Colonic mucosa (tissue), 4 donors: Measurements from ENCODE around the gene GNG7. TPM values are rescaled to one million over a fixed set of nuclear protein-coding genes. Genes with fewer than 3 reads are reported as not detected.

Source experiments
- DNase-seq: peaks from one replicate; pipeline ENCODE4 v3.0.0-alpha.2; 2020
- H3K27ac ChIP-seq: fragments of 200-600 bp; one replicate; pipeline ENCODE4 v1.8.0; 2021
- H3K27me3 ChIP-seq: fragments of 200-600 bp; one replicate; pipeline ENCODE4 v1.8.0; 2021
- H3K36me3 ChIP-seq: fragments of 200-600 bp; one replicate; pipeline ENCODE4 v1.8.0; 2021
- H3K4me1 ChIP-seq: fragments of 200-600 bp; one replicate; pipeline ENCODE4 v1.8.0; 2021; ENCODE audit warnings: mild to moderate bottlenecking
- H3K4me3 ChIP-seq: fragments of 200-600 bp; one replicate; pipeline ENCODE4 v1.8.0; 2021
- H3K9ac ChIP-seq, 2 donors: one replicate each; pipeline ENCODE4 v1.7.0; 2013; ENCODE audit warnings: control low read depth in 2 of 2, low read depth in 2 of 2, low read length in 2 of 2
- H3K9me3 ChIP-seq: fragments of 200-600 bp; one replicate; pipeline ENCODE4 v1.8.0; 2021
- intact Hi-C: fragments of 100-400 bp; cut with DNase I; formaldehyde crosslinking; loops from one replicate; pipeline ENCODE4 v1.14.1; 2022
- total RNA-seq, 2 donors: library from RNA; stranded (reverse); fragmentation: NEBNext Ultra II Directional in 1 of 2; extraction: Animal tissue kit (Norgen Biotek cat#: 25700) in 1 of 2; gene quantifications; one replicate each; pipeline ENCODE4 v1.2.1, GENCODE V29; 2021
- TF ChIP-seq, protein P1 (sequence below): fragments of 200-600 bp; IDR thresholded peaks from one replicate; pipeline ENCODE4 v1.8.0; 2022; ENCODE audit warnings: antibody characterized with exemption, mild to moderate bottlenecking
- donor health status: healthy.
- donor health status: DM: no; HTN: no; CAD: no.
- donor health status: DM: no; HTN: no; CAD: no.

GNG7 gene
- total RNA-seq, 2 donors from 2014 or later: 1.5 to 3.2 TPM

GRCh38 chr19:2734589-2735288 is 32.2 kb upstream of the GNG7 start:
- DNase-seq: no peak
- no peaks in the 10 kb centered on the region for H3K36me3 ChIP-seq
- no peak overlapping the region for H3K27ac ChIP-seq
- no peaks in the 10 kb centered on the region for H3K4me1 ChIP-seq
- TF ChIP-seq, protein P1, sequence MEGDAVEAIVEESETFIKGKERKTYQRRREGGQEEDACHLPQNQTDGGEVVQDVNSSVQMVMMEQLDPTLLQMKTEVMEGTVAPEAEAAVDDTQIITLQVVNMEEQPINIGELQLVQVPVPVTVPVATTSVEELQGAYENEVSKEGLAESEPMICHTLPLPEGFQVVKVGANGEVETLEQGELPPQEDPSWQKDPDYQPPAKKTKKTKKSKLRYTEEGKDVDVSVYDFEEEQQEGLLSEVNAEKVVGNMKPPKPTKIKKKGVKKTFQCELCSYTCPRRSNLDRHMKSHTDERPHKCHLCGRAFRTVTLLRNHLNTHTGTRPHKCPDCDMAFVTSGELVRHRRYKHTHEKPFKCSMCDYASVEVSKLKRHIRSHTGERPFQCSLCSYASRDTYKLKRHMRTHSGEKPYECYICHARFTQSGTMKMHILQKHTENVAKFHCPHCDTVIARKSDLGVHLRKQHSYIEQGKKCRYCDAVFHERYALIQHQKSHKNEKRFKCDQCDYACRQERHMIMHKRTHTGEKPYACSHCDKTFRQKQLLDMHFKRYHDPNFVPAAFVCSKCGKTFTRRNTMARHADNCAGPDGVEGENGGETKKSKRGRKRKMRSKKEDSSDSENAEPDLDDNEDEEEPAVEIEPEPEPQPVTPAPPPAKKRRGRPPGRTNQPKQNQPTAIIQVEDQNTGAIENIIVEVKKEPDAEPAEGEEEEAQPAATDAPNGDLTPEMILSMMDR: no peak
- intact Hi-C loops: no loop called here
- H3K4me3 ChIP-seq: no peak overlapping the region
- no peaks in the 10 kb centered on the region for H3K27me3 ChIP-seq
- H3K9me3 ChIP-seq: no peaks in the 10 kb centered on the region
- H3K9ac ChIP-seq: no peak overlapping the region

GRCh38 chr19:2733930-2734588 is 31.6 kb upstream of the GNG7 start:
- DNase-seq: no peak
- intact Hi-C loops: no loop called here
- Histone ChIP-seq H3K27me3 (no peaks in the 10 kb centered on the region), H3K27ac (no peak overlapping the region), H3K4me1 (no peaks in the 10 kb centered on the region), H3K9ac (no peak overlapping the region), H3K4me3 (no peak overlapping the region), H3K36me3 (no peaks in the 10 kb centered on the region), H3K9me3 (no peaks in the 10 kb centered on the region)
- TF ChIP-seq, protein P1: no peak

- no peak overlapping the region for H3K9ac ChIP-seq
- no peaks in the 10 kb centered on the region for H3K9me3 ChIP-seq
- TF ChIP-seq, protein P1: no peak
- intact Hi-C loops: no loop called here
- no peaks in the 10 kb centered on the region for H3K4me1 ChIP-seq
- no peak overlapping the region for H3K27ac ChIP-seq
- DNase-seq: no peak
- no peaks in the 10 kb centered on the region for H3K27me3 ChIP-seq
- no peak overlapping the region for H3K4me3 ChIP-seq
- no peaks in the 10 kb centered on the region for H3K36me3 ChIP-seq
These were observed 30.4 kb upstream of the GNG7 start for GRCh38 chr19:2732883-2733282.

- TF ChIP-seq, protein P1: no peak
- intact Hi-C loops: no loop called here
- no peak overlapping the region for H3K4me3 ChIP-seq
- H3K36me3 ChIP-seq: no peaks in the 10 kb centered on the region
- H3K9ac ChIP-seq: no peak overlapping the region
- no peaks in the 10 kb centered on the region for H3K4me1 ChIP-seq
- H3K27ac ChIP-seq: no peak overlapping the region
- H3K27me3 ChIP-seq: peaks cover 6% of the 10 kb centered on the region
- DNase-seq: no peak
- H3K9me3 ChIP-seq: no peaks in the 10 kb centered on the region
These were observed 29.7 kb upstream of the GNG7 start for GRCh38 chr19:2732157-2732725.

DNA sequence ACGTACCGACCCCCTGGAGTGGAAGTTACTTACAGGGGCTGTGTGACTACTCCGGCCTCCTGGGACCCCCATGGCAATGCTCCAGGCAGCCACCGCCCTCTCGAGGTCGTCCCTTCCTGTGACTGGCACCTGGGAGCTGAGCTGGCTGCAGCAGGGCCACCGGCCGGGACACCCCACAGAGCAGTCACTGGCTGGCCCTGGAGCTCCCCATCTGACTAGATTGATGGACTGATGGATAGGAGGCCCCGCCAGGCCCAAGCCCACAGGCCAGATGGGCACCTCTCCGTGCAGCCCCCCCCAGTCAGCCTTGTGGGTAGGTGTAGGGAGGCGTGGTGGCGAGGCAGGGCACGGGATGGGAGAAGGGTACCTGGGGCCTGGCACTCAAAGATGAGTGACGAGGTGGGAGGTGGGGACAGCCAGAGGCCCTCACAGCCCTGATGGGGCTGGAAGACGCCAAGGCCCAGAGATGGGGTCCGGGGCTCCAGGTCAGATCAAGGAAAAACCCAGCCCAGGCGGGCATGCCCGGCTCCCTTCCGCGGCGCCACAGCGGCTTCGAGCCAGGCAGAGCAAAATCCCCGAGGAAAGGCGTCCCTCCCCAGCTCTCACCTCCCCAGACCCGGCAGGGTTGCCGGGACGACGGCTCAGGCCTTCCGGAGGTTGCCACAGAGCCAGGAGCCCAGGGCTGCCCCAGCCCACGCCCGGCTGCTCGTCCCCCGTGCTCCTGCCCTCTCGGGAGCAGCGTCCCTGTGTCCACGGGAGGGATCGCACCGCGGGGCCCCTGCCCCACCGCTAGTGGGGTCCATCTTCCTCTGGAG is 28.9 kb upstream of the GNG7 start:
- Histone ChIP-seq H3K9me3 (no peaks in the 10 kb centered on the region), H3K9ac (peak overlapping the region in 1 of 2 donors; percentile 12), H3K4me1 (no peaks in the 10 kb centered on the region), H3K36me3 (no peaks in the 10 kb centered on the region), H3K4me3 (no peak overlapping the region), H3K27ac (no peak overlapping the region), H3K27me3 (peaks cover 13% of the 10 kb centered on the region)
- intact Hi-C loops: no loop called here
- TF ChIP-seq, protein P1: no peak
- DNase-seq: no peak
